Measurements from ENCODE around the gene SCFD2. TPM values are rescaled to one million over a fixed set of nuclear protein-coding genes. Genes with fewer than 3 reads are reported as not detected.
A peak's percentile ranks its signal among the peaks of the same experiment; 100 is the strongest.

SCFD2 gene
- total RNA-seq, 6 experiments from 2014 or later = 35.2 to 46.7 (median 41.5) TPM

- no peak overlapping the region for H3K4me3 Mint-ChIP-seq
- H3K9me3 Mint-ChIP-seq = no peaks in the 10 kb centered on the region
- H3K4me1 Mint-ChIP-seq (ENCODE audit: low read depth) = peaks cover 62% of the 10 kb centered on the region
- no peak for DNase-seq
- H3K36me3 Mint-ChIP-seq (ENCODE audit: low read depth) = peaks cover 4% of the 10 kb centered on the region; the same call in 1 of the 2 replicates
- H3K27ac Mint-ChIP-seq = no peak overlapping the region
- TF ChIP-seq CTCF (IDR thresholded peaks at IDR 0.05) = no peak
- no peaks in the 10 kb centered on the region for H3K27me3 Mint-ChIP-seq (ENCODE audit: insufficient read depth)
These were observed 342.1 kb downstream of the SCFD2 start for GRCh38 chr4:53023677-53024299.

- TF ChIP-seq CTCF (IDR thresholded peaks at IDR 0.05) = no peak
- no peaks in the 10 kb centered on the region for H3K27me3 Mint-ChIP-seq (ENCODE audit: insufficient read depth)
- no peak for DNase-seq
- H3K36me3 Mint-ChIP-seq (ENCODE audit: low read depth) = peaks cover 4% of the 10 kb centered on the region; the same call in 1 of the 2 replicates
- H3K4me1 Mint-ChIP-seq (ENCODE audit: low read depth) = peaks cover 74% of the 10 kb centered on the region
- H3K4me3 Mint-ChIP-seq = no peak overlapping the region
- H3K9me3 Mint-ChIP-seq = no peaks in the 10 kb centered on the region
- no peak overlapping the region; the same call in 1 of the 2 replicates for H3K27ac Mint-ChIP-seq
These were observed 343.3 kb downstream of the SCFD2 start for GRCh38 chr4:53022513-53023100.

GRCh38 chr4:53021754-53022512 is 343.9 kb downstream of the SCFD2 start:
- Mint-ChIP-seq H3K9me3 (no peaks in the 10 kb centered on the region), H3K4me3 (no peak overlapping the region), H3K36me3 (ENCODE audit: low read depth) (0 out of 2 replicates have a peak, but pooled peaks cover under 1% of the 10 kb centered on the region), H3K27me3 (ENCODE audit: insufficient read depth) (no peaks in the 10 kb centered on the region), H3K27ac (no peak overlapping the region; the same call in none of the 2 replicates), H3K4me1 (ENCODE audit: low read depth) (peaks cover 77% of the 10 kb centered on the region)
- no peak for TF ChIP-seq CTCF (IDR thresholded peaks at IDR 0.05)
- DNase-seq = no peak

GRCh38 chr4:53019485-53020382 is 346.1 kb downstream of the SCFD2 start:
- Mint-ChIP-seq H3K27me3 (ENCODE audit: insufficient read depth) (no peaks in the 10 kb centered on the region), H3K4me3 (peak overlapping the region; percentile 20; the same call in 1 of the 2 replicates), H3K27ac (peak overlapping the region; percentile 75), H3K4me1 (ENCODE audit: low read depth) (peaks cover 85% of the 10 kb centered on the region), H3K36me3 (ENCODE audit: low read depth) (no peaks in the 10 kb centered on the region), H3K9me3 (no peaks in the 10 kb centered on the region)
- no peak for TF ChIP-seq CTCF (IDR thresholded peaks at IDR 0.05)
- DNase-seq = peak; percentile 61

- Mint-ChIP-seq H3K9me3 (no peaks in the 10 kb centered on the region), H3K4me3 (no peak overlapping the region), H3K36me3 (ENCODE audit: low read depth) (no peaks in the 10 kb centered on the region), H3K27me3 (ENCODE audit: insufficient read depth) (no peaks in the 10 kb centered on the region), H3K4me1 (ENCODE audit: low read depth) (peaks cover 98% of the 10 kb centered on the region), H3K27ac (no peak overlapping the region)
- no peak for TF ChIP-seq CTCF (IDR thresholded peaks at IDR 0.05)
- no peak for DNase-seq
These were observed 347.4 kb downstream of the SCFD2 start for GRCh38 chr4:53018471-53018870.
